Stimulated activated effector memory CD8-positive, alpha-beta T cell treated with anti-CD3 and anti-CD28 coated beads, Interleukin-12 subunit alpha, Interleukin-12 subunit beta, amount 100 ng/mL, for 72 hours (primary cell): Measurements from ENCODE around the gene EVPL.
"Not testable (repeated sequence)": the region's sequence is repeated elsewhere in the genome, so short reads cannot be mapped to it uniquely, and the experiment has no call there.

ENCODE experiments used
- ATAC-seq: fragments of 150-1000 bp; cut with Tn5 transposase; 2 replicates; pipeline ENCODE4 v1.10.0; 2021
- DNase-seq, 2 donors: peaks; one replicate each; pipeline ENCODE4 v3.0.0; 2021 to 2022; ENCODE audit warnings: low spot score in 2 of 2
- H3K27ac Mint-ChIP-seq: one replicate; pipeline ENCODE4 v1.8.0; 2022; ENCODE audit warnings: mild to moderate bottlenecking, mixed read lengths
- H3K36me3 Mint-ChIP-seq: one replicate; pipeline ENCODE4 v1.8.0; 2022; ENCODE audit warnings: mild to moderate bottlenecking, mixed read lengths
- H3K4me1 Mint-ChIP-seq: one replicate; pipeline ENCODE4 v1.8.0; 2022; ENCODE audit warnings: mixed read lengths
- H3K4me3 Mint-ChIP-seq: one replicate; pipeline ENCODE4 v1.8.0; 2022; ENCODE audit warnings: mild to moderate bottlenecking, mixed read lengths
- H3K9me3 Mint-ChIP-seq: one replicate; pipeline ENCODE4 v1.8.0; 2022; ENCODE audit warnings: mixed read lengths

Gene EVPL

DNA sequence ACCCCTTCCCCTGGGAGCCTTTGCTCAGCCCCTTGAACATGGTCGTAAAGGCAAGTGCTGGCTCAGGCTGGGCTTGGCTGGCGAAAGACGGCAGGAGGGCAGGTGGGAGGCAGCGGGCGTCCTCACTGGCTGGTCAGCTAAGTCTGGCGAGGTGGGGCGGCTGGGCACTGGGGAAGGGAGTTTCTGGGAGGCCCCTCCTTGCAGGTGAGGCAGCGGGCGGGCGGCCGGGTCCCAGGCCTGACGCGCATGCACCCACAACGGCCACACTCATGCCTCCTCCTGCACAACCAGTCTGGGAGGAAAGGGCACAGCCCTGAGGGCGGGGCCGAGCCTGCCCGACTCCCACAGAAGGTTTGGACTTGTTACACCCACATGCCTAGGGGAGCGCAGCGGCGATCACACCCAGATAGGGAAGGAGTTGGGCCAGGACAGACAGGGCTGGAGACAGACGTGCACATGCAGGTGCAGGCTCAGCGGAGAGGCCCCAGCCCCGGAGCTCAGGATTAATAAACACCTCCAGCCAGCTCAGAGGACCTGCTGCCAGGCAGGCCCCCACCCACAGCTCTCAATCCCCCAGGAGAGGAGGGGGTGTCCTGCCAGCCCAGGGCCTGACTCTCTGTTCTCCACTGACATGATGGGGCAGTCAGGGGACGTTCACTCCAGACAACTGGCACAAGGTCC is at the start of gene EVPL:
TSS of gene EVPL (minus strand) at position 148 of the 681 bp plus-strand sequence. CDS start at position 40, 108 bp downstream.
- ATAC-seq, result no peak
- Mint-ChIP-seq H3K9me3 (no peaks in the 10 kb centered on the region), H3K36me3 (no peaks in the 10 kb centered on the region), H3K27ac (no peak within 1 kb of the TSS), H3K4me3 (no peak within 1 kb of the TSS), H3K4me1 (peaks cover 11% of the 10 kb centered on the region)
- DNase-seq, result no peak

DNA sequence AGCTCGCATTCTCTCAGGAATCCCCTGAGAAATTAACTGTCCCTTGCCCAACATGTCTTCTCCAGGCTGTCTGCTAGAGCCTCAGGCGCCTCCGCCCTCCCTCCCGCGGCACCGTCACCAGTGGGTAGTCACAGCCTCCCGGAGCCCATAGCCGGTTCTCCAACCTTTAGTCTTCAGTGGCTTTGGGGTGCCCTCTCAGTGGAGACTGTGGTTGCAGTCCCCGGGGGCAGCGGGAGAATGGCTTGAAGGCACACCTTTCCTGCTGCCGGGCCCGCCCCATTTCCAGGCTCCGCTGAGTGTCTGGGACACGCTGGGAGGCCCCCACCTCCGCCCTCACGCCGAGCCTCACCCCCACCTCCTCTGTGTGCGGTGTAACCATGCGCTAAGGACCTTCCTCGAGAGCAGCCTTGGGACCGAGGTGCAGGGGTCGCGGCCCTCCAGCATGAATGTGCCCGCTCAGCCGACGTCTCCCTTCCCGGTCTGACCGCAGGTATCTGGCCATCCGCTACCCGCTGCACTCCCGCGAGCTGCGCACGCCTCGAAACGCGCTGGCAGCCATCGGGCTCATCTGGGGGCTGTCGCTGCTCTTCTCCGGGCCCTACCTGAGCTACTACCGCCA is 49.1 kb upstream of the EVPL start:
- ATAC-seq (no peak), DNase-seq (no peak)
- Mint-ChIP-seq H3K27ac (no peak overlapping the region), H3K4me1 (peaks cover 27% of the 10 kb centered on the region), H3K4me3 (peak overlapping the region; percentile 68), H3K36me3 (peaks cover 15% of the 10 kb centered on the region), H3K9me3 (no peaks in the 10 kb centered on the region)

DNA sequence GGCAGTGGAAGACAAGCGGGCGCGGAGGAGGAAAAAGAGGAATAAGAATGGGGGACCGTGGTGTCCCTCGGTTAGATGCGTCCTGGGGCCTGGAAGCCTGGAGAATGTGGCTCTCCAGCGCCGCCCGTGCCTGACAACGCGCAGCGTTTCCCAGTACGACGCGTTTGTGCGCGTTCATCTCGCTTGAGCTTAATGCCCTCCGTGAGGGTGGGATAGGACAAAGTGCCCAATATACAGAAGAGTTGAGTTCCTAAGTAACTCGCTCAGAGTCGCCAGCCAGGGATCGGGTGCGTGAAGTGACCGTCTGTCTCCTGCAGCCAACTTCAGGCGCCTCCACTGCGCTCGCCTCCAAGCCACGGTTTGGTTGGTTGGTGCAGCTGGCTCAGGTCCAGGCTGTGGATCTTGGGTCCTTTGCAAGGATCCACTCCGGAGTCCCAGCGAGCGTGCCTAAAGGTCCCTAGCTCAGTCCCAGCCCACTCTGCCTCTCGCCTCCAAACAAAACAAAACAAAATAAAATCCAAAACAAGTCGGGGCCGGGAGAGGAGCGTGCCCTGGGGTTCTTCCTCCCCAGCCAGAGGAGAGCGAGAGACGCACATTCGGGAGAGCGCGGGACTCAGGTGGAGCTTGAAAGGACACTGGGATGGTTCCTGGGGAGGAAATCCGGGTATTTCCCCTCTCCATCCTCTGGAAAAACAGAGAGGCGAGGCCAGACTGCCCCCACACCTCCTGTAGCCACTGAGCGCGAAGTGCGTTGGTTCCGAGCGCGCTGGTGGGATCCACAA is 48.4 kb upstream of the EVPL start:
- Mint-ChIP-seq H3K27ac (no peak overlapping the region), H3K4me3 (peak overlapping the region; percentile 68), H3K36me3 (peaks cover 18% of the 10 kb centered on the region), H3K4me1 (peaks cover 33% of the 10 kb centered on the region), H3K9me3 (no peaks in the 10 kb centered on the region)
- ATAC-seq (no peak), DNase-seq (peak in 1 of 2 donors; percentile 63)

DNA sequence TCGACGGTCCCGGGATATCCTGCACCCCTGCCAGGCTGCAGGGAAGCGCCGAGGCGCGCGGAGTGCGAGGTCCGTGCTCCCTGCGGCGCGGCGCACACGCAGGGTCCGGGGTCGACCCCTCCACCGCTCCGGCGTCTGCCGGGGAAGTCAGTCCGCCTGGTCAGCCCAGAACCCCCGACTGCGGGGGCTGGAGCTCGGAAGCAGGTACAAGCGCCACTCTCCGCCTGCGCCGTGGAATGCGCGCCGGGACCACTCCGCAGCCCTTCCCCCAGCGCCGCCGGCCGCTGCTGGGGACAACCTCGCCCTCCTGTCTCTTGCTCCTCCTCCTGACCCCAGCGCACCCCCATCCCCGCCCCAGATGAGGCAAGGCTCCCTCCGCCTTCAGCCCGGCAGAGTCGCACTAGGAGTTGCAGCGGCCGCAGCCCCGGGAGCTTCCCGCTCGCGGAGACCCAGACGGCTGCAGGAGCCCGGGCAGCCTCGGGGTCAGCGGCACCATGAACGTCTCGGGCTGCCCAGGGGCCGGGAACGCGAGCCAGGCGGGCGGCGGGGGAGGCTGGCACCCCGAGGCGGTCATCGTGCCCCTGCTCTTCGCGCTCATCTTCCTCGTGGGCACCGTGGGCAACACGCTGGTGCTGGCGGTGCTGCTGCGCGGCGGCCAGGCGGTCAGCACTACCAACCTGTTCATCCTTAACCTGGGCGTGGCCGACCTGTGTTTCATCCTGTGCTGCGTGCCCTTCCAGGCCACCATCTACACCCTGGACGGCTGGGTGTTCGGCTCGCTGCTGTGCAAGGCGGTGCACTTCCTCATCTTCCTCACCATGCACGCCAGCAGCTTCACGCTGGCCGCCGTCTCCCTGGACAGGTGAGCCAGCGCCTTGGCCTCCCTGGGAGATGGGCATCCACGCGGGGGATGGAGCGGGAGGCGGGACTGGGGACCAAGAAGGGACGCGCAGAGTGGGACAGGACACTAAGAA is 47.6 kb upstream of the EVPL start, which contains the start of gene GALR2:
TSS of gene GALR2 (plus strand) at position 392 of the 974 bp plus-strand sequence. CDS start at position 495, 103 bp downstream.
- DNase-seq (no peak), ATAC-seq (no peak)
- Mint-ChIP-seq H3K4me1 (peaks cover 40% of the 10 kb centered on the region), H3K27ac (no peak within 1 kb of the TSS), H3K36me3 (peaks cover 27% of the 10 kb centered on the region), H3K9me3 (no peaks in the 10 kb centered on the region), H3K4me3 (peak within 1 kb of the TSS; percentile 68)

DNA sequence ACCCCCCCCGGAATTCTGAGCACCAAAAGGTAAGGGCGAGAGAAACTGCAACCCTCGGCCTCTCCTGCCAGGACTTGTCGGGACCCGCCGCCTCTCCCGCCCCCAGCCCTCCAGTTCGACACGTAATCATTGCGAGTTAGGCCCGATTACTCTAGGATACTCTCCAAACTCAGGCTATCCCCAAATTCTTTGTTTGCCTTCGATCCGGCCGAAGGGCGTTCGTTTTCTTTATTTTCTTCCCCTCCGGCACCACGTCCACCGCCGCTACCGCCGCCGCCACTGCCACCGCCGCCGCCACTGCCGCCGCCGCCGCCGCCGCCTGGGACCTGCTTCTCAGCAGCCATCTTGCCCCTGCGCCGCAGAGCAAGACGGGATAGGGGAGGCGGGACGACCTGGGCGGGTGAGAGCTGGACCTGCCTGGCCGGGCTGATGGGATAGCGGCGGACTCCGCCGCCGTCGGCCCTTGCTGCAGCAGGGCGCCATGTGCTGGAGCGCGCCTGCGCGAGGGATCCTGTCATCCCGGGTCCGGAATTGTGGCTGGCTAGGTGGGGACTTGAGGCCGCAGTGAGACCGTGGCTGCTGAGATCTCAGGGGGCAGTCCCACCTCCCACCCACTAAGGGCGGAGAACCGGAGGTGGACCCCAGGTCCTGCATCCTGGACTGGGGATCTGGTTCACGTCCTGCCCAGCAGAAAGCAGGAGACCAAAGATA is 45.2 kb upstream of the EVPL start, which contains the start of gene SRP68:
TSS of gene SRP68 (minus strand) at position 370 of the 711 bp plus-strand sequence. CDS start at position 344, 26 bp downstream.
- H3K36me3 Mint-ChIP-seq, result peaks cover 51% of the 10 kb centered on the region
- peak within 1 kb of the TSS; percentile 96 for H3K4me3 Mint-ChIP-seq
- H3K27ac Mint-ChIP-seq, result peak within 1 kb of the TSS; percentile 99
- ATAC-seq, result peak; percentile 88
- DNase-seq, result peak; percentile 73 to 93
- H3K4me1 Mint-ChIP-seq, result peaks cover 33% of the 10 kb centered on the region
- H3K9me3 Mint-ChIP-seq, result no peaks in the 10 kb centered on the region

DNA sequence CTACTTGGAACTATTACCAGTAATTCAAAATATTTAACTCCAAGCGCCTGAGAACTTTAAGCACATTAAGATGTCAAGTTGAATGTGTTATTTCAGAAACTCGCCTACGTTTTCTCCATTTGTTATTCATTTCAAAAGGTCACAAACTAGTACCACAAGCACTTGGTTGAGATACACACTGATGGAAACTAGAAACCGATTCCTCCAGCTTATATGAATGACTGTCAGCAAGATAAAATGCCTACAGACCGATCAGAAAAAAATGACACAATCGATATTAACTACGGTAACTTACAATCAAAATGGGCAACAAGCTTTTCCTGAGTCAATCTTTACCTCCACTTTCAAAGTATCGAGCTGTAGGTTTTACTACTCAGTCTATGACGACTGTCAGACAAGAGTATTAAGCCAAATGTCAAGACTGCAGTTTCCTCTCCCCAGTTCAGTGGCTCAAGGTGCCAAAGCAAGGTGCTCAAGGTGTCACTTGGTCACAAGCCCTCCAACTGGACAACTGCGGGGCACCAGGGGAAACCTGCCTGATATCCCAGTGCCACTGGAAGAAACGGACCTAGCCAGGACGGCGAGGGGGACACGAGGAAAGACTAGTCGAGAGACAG is 44.5 kb upstream of the EVPL start:
- peak; percentile 82 for ATAC-seq
- Mint-ChIP-seq H3K4me1 (peaks cover 26% of the 10 kb centered on the region), H3K9me3 (no peaks in the 10 kb centered on the region), H3K27ac (peak overlapping the region; percentile 99), H3K4me3 (peak overlapping the region; percentile 96), H3K36me3 (peaks cover 57% of the 10 kb centered on the region)
- peak; percentile 31 to 76 for DNase-seq

DNA sequence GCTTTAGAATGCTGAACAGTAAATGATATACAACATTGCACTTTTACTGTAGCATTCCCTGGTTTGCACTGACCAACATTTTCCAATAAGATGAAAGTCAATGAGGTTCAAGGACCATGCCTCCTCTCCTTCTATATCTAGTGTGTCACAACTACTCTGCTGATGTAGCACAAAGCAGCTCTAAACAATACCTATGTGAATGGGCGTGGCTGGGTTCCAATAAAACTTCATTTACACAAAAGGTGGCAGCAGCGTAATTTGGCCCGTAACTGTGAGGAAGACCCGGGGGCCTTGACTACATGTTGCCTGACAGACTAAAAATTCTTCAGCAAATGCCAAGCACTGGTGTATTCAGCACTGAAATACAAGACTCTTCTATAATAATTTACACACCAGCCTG is 38.7 kb upstream of the EVPL start:
- H3K36me3 Mint-ChIP-seq, result peaks cover 100% of the 10 kb centered on the region
- ATAC-seq, result no peak
- H3K27ac Mint-ChIP-seq, result peak overlapping the region; percentile 23
- H3K9me3 Mint-ChIP-seq, result no peaks in the 10 kb centered on the region
- no peak overlapping the region for H3K4me3 Mint-ChIP-seq
- peaks cover 31% of the 10 kb centered on the region for H3K4me1 Mint-ChIP-seq
- DNase-seq, result no peak

DNA sequence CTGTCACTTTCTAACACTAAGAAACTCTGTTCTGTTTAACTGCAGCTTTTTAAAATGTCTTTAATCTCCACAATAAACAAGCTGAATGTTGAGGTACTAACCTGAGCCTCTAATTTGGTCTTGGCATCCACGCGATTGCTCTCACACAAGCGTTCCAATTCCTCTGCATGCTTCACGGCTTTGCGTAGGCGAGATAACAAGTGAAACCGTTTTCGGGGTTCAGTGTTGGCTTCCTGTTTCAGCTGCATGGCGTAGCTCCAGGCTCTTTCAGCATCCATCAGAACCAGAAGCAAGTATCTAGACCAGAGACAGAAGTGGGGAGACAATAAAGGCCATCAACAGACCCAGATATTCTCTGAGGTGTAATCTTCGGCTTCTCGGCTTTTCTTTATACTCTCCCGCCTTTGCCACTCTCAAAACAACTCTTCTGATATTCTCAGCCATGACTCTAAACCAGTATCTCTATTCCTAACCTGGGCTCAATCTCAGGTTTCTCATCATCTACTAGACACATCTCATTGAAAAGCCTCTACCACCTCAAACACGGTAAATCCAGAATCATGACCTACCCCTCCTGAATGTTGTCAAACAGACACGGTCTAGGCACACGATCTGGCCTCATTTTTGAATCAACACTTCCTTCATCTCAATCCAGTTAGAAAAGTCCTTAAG is 36.9 kb upstream of the EVPL start:
- peak; percentile 81 for ATAC-seq
- Mint-ChIP-seq H3K27ac (peak overlapping the region; percentile 14), H3K9me3 (no peaks in the 10 kb centered on the region), H3K36me3 (peaks cover 100% of the 10 kb centered on the region), H3K4me1 (peaks cover 21% of the 10 kb centered on the region), H3K4me3 (peak overlapping the region; percentile 17)
- DNase-seq, result peak in 1 of 2 donors; percentile 69

DNA sequence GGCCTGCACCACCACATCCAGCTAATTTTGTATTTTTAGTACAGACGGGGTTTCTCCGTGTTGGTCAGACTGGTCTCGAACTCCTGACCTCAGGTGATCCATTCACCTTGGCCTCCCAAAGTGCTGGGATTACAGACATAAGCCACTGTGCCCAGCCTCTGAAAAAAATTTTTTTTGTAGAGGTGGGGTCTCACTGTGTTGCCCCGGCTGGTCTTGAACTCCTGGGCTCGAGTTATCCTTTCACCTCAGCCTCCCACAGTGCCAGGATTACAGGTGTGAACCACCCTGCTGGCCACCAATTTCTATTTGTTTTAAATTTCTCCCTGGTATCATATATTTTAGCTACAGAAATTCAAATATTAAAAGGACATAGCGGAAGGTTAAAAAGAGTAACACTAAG is 31.2 kb upstream of the EVPL start:
- H3K4me3 Mint-ChIP-seq, H3K9me3 Mint-ChIP-seq, H3K4me1 Mint-ChIP-seq, ATAC-seq, DNase-seq: not testable (repeated sequence)
- Mint-ChIP-seq H3K27ac (peak overlapping the region; percentile 45), H3K36me3 (peaks cover 100% of the 10 kb centered on the region)

DNA sequence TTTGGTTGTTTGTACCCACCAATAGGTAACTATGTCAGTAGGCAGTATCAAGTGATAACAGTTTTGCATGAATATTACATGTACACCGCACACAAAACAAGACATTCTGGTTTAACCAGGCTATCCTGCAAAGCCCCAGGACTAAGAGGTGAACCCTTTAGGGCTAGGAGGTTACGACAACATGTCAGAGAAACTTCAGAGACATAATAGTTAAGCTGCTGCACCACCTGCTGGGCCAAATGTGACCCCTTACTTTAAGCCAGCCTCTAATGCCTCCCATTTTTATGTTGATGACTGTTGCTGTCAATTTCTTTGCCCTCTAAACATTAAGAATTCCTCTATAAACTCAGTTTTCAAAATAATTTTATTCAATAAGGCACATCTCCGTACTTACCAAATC is 29.8 kb upstream of the EVPL start:
- Mint-ChIP-seq H3K4me3 (no peak overlapping the region), H3K9me3 (no peaks in the 10 kb centered on the region), H3K36me3 (peaks cover 100% of the 10 kb centered on the region), H3K4me1 (peaks cover 10% of the 10 kb centered on the region), H3K27ac (no peak overlapping the region)
- DNase-seq, result no peak
- no peak for ATAC-seq

DNA sequence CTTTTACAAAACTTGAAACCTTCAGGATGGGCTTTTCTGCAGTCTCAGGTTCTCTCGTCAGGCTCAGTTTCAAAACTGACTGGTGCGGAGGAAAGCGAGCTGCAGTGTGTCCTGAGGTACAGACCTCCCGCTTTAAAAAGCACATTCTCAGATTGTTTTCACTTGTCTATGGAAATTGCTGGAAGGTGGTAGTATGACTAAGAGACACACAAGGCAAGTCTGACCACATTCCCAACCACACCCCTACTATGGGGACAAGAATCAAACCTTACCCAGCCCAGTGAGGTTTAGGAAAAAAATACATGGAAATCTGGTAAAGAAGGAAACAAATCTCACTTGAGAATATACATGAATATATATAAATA is 27.0 kb upstream of the EVPL start:
- no peak for ATAC-seq
- no peaks in the 10 kb centered on the region for H3K9me3 Mint-ChIP-seq
- no peak overlapping the region for H3K27ac Mint-ChIP-seq
- peaks cover 21% of the 10 kb centered on the region for H3K4me1 Mint-ChIP-seq
- DNase-seq, result no peak
- peaks cover 100% of the 10 kb centered on the region for H3K36me3 Mint-ChIP-seq
- no peak overlapping the region for H3K4me3 Mint-ChIP-seq

DNA sequence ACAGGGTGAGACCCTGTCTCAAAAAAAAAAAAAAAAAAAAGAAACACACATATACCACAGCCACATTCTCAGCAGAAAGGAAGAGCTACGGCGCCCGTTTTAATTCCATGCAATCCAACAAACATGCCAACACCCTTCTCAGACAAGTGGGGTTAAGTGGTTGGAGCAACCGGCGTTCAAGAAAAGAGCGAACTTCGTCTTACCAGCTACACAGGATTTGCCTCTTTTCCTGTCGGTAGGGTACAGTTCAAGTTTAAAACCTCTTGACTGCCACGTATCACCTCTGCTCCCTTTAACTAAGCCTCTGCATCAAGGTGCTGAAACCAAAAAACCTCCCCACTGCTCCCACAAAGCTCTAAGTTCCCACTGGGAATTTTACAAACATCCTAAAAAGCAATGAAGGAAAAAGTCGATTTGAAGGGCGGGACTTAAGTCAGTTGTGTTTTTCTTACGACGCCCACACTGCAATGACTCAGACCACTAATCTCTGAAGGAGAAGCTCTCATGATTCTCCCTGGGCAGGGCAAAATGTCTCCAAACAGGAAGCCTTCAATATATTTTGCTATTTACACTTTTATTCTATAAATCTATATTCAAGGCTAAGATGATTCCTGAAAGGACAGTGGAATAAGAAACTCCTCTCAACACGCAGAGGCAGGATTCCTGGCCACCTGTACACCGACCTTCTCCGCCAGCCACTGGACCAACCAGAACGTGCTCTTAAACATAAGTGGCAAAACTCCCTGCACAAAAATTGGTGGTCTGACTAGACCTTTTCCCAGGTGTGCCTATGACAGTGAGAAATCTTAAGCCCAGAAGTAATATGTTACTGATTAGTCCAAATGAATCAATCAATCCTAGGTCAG is 26.4 kb upstream of the EVPL start:
- no peak for DNase-seq
- peak; percentile 58 for ATAC-seq
- Mint-ChIP-seq H3K36me3 (peaks cover 100% of the 10 kb centered on the region), H3K27ac (no peak overlapping the region), H3K9me3 (no peaks in the 10 kb centered on the region), H3K4me1 (peaks cover 23% of the 10 kb centered on the region), H3K4me3 (no peak overlapping the region)

DNA sequence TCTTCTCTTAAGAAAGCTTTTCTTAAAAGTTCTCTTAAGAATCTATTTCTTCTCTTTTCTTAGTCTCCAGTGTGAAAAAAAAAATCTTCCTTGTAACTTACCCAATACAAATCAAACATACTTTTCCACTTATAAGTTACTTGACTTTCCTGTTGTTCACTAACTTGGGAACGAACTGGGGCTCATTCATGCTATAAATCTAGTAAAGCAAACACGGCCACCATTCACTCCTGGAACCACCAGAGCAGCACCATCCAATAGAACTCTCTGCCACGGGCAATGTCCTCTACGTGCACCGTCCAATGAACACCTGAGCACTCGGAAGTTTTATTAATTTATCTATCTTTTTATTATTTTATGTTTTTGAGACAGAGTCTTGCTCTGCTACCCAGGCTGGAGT is 24.5 kb upstream of the EVPL start:
- peaks cover 23% of the 10 kb centered on the region for H3K4me1 Mint-ChIP-seq
- DNase-seq (no peak), ATAC-seq (no peak)
- no peak overlapping the region for H3K4me3 Mint-ChIP-seq
- no peak overlapping the region for H3K27ac Mint-ChIP-seq
- peaks cover 100% of the 10 kb centered on the region for H3K36me3 Mint-ChIP-seq
- H3K9me3 Mint-ChIP-seq, result no peaks in the 10 kb centered on the region
